GM12892 (cell line): ENCODE measurements around the gene APBB2.

Source experiments
- POLR2A ChIP-seq: IDR thresholded peaks from 2 replicates; pipeline ENCODE4 v1.6.1; 2011; ENCODE audit warnings: low read depth, low read length, control low read depth
- POLR2AphosphoS5 ChIP-seq: IDR thresholded peaks from 2 replicates; pipeline ENCODE4 v1.6.1; 2011; ENCODE audit warnings: low read depth, low read length, control low read depth

DNA sequence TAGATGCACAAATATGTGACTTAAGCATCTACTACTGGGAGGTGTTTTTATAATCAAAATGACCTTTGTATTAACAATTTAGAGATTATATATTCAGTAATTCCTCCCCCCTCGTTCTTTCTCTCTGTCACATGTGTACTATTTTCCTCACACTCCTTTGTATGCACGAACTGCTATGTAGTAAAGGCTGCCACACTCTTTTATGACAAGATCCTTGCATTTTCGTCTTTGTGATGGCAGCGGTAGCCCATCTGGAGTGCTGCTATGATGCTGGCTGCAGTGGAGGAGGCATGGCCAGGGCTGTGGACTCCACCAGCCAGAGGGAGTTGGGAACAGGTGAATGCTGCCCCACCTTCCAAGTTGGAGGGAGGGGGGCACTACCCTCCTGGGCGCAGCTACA, 248.3 kb downstream of the APBB2 start:
- TF ChIP-seq POLR2AphosphoS5 (no peak), POLR2A (no peak)
